Measurements from ENCODE around the gene MPPED2. TPM values are rescaled to one million over a fixed set of nuclear protein-coding genes. Genes with fewer than 3 reads are reported as not detected.

Gene MPPED2
- 0.22 and 0.60 TPM in 2 replicates for total RNA-seq

GRCh38 chr11:30586251-30587144 is at the start of gene MPPED2:
MPPED2 (minus strand) TSS chr11:30586353; CDS start chr11:30580373, 5,980 bp downstream.

Measured in dermis lymphatic vessel endothelial cell (primary cell).